Body of pancreas (tissue), 4 donors: ENCODE measurements around the gene AOX1. TPM values are rescaled to one million over a fixed set of nuclear protein-coding genes. Genes with fewer than 3 reads are reported as not detected.

ENCODE experiments used
- ATAC-seq: fragments of 150-250 bp; one replicate; pipeline ENCODE4 v1.9.1; 2016
- DNase-seq, 4 donors: peaks; one replicate each; pipeline ENCODE4 v3.0.0-alpha.2; 2019
- H3K27ac ChIP-seq, 4 donors: fragments of 200-600 bp; sonication (generic); 1 replicate in 3 of 4; 2 replicates in 1 of 4; pipeline versions ENCODE4 v1.5.1 to v1.6.1; 2016 to 2019; ENCODE audit warnings: mild to moderate bottlenecking in 1 of 4, mixed read lengths in 1 of 4, moderate library complexity in 1 of 4
- H3K27me3 ChIP-seq, 2 donors: fragments of 200-600 bp; sonication (generic); one replicate each; pipeline ENCODE4 v1.6.0; 2016; ENCODE audit warnings: mild to moderate bottlenecking in 1 of 2
- H3K36me3 ChIP-seq, 2 donors: fragments of 200-600 bp; sonication (generic); replicated peaks in 1 of 2; 2 replicates each; pipeline ENCODE4 v1.5.1; 2016; ENCODE audit warnings: low read depth in 2 of 2; ENCODE audit not compliant: insufficient read depth in 1 of 2
- H3K4me1 ChIP-seq: fragments of 200-600 bp; sonication (generic); one replicate; pipeline ENCODE4 v1.6.0; 2016
- H3K4me3 ChIP-seq, 2 donors: fragments of 200-600 bp; sonication (generic); 1 replicate in 1 of 2; 2 replicates in 1 of 2; pipeline ENCODE4 v1.5.1; 2016 to 2019
- H3K9me3 ChIP-seq, 3 donors: fragments of 200-600 bp; sonication (generic); 1 replicate in 2 of 3; 2 replicates in 1 of 3; pipeline ENCODE4 v1.5.1; 2016
- POLR2A ChIP-seq, 3 donors: fragments of 450-650 bp; IDR thresholded peaks; one replicate each; pipeline ENCODE4 v1.6.1; 2016; ENCODE audit warnings: antibody characterized with exemption in 3 of 3, mild to moderate bottlenecking in 2 of 3
- WGBS, 2 donors: methylation state at CpG; one replicate each; pipeline ENCODE4 v1.1.5; 2017; 5-methylcytosine and 5-hydroxymethylcytosine counted together
- intact Hi-C: fragments of 100-400 bp; cut with DNase I; formaldehyde crosslinking; loops from one replicate; pipeline ENCODE4 v1.15.1; 2023
- total RNA-seq, 2 donors: library from RNA; depleted of rRNA; stranded (reverse); fragments of >200 nt; gene quantifications; one replicate each; pipeline ENCODE4 v1.1.0, GENCODE V29; 2016
- TF ChIP-seq, protein P1 (sequence below), 7 experiments: fragments of 450-650 bp in 4 of 7; fragments of 200-600 bp in 3 of 7; sonication (generic) in 3 of 7; IDR thresholded peaks; one replicate each; pipeline ENCODE4 v1.5.1; 2016 to 2019; ENCODE audit warnings: antibody characterized with exemption in 7 of 7

The AOX1 gene
- total RNA-seq, 2 donors from 2014 or later: 60.0 to 75.0 TPM

DNA sequence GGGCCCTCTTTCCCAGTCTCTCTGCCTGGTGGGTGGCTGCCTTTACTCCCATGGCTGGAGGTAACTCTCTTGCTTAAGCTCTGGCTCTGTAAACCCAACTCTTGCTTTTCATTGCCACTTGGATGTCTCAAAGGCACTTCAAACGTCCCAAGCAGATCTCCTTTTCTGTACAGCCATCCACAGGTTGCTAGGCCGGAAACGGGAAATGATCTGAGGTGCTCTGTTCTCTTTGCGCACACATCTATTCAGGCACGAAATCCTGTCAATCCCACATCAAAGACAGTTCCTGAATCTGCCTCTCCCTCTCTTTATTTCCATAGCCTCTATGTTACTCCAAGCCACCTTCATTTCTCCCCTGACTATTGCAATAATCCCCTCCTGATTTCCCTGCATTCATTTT is 87.4 kb downstream of the AOX1 start:
- no peaks in the 10 kb centered on the region for H3K9me3 ChIP-seq
- DNase-seq: no peak
- TF ChIP-seq, protein P1, sequence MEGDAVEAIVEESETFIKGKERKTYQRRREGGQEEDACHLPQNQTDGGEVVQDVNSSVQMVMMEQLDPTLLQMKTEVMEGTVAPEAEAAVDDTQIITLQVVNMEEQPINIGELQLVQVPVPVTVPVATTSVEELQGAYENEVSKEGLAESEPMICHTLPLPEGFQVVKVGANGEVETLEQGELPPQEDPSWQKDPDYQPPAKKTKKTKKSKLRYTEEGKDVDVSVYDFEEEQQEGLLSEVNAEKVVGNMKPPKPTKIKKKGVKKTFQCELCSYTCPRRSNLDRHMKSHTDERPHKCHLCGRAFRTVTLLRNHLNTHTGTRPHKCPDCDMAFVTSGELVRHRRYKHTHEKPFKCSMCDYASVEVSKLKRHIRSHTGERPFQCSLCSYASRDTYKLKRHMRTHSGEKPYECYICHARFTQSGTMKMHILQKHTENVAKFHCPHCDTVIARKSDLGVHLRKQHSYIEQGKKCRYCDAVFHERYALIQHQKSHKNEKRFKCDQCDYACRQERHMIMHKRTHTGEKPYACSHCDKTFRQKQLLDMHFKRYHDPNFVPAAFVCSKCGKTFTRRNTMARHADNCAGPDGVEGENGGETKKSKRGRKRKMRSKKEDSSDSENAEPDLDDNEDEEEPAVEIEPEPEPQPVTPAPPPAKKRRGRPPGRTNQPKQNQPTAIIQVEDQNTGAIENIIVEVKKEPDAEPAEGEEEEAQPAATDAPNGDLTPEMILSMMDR (IDR thresholded peaks at IDR 0.05): no peak
- no peak for TF ChIP-seq POLR2A (IDR thresholded peaks at IDR 0.05)
- intact Hi-C loops: no loop called here
- H3K4me1 ChIP-seq: peaks cover 17% of the 10 kb centered on the region
- no peak overlapping the region for H3K4me3 ChIP-seq
- peaks cover 0 to 2% of the 10 kb centered on the region in 2 donors for H3K36me3 ChIP-seq
- WGBS, 2 donors: 83% methylated on average over 5 of the region's 5 CpGs
- H3K27ac ChIP-seq: no peak overlapping the region
- ATAC-seq: no peak
- no peaks in the 10 kb centered on the region for H3K27me3 ChIP-seq

DNA sequence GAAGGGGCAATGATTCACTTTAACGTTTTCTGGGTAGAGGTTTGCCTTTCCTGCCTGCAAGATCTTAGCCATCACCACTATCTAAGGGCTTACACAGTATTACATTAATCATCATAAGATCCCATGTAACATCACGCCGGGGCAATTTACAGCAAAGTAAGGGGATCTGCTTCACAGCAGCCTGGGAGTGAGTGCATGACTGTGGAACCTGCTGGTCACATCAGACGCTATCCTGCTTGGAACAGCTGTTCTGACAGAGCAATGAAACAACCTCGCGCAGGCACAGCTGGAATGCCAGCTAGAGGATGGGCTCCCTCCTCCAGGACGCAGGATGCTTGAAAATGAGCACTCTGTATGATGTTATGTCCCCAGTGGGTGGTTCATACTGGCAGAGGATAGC is 89.0 kb downstream of the AOX1 start:
- 72 to 74% methylated on average over 7 of the region's 7 CpGs for WGBS, 2 donors
- Histone ChIP-seq H3K4me3 (no peak overlapping the region), H3K27ac (no peak overlapping the region), H3K9me3 (no peaks in the 10 kb centered on the region), H3K36me3 (peaks cover 0 to 2% of the 10 kb centered on the region in 2 donors), H3K27me3 (no peaks in the 10 kb centered on the region), H3K4me1 (peaks cover 33% of the 10 kb centered on the region)
- DNase-seq: no peak
- TF ChIP-seq, protein P1 (IDR thresholded peaks at IDR 0.05): no peak
- no peak for TF ChIP-seq POLR2A (IDR thresholded peaks at IDR 0.05)
- no peak for ATAC-seq
- intact Hi-C loops: no loop called here

DNA sequence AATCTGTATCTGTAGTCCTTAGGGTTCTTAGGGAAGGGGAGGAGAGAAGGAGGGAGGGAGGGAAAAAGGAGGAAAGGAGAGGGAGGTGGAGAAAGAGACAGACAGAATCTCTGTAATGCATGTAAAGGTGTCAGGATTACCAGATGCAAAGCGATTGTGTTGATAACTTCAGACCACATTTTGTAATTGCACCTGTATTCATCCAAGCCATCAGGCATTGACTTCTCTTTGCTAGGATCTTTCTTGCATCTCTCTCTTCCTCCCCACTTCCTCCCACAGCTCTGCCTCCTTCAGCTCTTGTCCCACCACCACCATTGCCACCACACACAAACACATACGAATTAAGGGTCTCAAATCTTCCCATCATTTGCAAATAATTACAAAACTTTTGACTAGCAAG is 91.4 kb downstream of the AOX1 start:
- WGBS, 2 donors: 63 to 71% methylated on average over 2 of the region's 2 CpGs
- peak overlapping the region in 2 of 4 donors; percentile 74 to 76 for H3K27ac ChIP-seq
- no peaks in the 10 kb centered on the region for H3K36me3 ChIP-seq
- TF ChIP-seq, protein P1 (IDR thresholded peaks at IDR 0.05): no peak
- TF ChIP-seq POLR2A (IDR thresholded peaks at IDR 0.05): no peak
- peaks cover 36% of the 10 kb centered on the region for H3K4me1 ChIP-seq
- DNase-seq: no peak
- no peaks in the 10 kb centered on the region for H3K27me3 ChIP-seq
- no peak overlapping the region for H3K4me3 ChIP-seq
- no peak for ATAC-seq
- intact Hi-C loops: no loop called here
- H3K9me3 ChIP-seq: no peaks in the 10 kb centered on the region

DNA sequence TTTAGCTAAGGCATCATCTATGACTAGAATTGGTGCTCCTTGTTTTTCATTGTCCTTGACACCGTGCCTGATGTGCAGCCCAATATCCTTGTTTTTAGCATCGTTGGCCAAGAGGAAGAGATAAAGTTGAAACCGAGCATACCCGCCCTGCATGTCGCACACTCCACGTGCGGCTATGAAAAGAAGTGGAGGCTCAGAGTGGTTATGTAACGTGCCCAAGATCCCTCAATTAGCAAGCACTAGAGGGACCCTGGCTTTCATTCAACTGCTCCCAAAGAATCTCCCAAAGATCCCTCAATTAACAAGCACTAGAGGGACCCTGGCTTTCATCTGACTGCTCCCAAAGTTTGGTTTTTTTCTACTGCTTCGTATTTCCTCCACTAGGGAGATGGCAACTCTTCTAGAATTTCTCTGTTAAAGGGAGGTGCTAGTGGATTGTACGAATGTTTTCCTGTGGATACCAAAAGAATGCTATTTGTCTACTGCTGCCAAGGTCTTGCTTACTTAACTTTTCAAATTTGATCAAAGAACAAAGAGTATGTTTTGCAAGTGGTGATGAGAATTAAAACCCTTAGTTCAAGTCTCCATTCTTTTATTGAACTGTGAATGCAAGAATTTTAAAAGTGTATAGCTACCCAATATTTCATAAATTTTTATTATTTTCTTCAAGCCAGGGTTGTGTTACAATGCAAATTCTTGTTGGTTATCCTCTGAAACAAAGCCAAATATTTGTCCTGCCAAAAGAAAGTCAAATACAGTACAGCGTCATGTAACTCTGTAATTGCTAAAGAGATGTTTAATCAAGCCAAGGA is 92.1 kb downstream of the AOX1 start:
- no peak for TF ChIP-seq POLR2A (IDR thresholded peaks at IDR 0.05)
- TF ChIP-seq, protein P1 (IDR thresholded peaks at IDR 0.05): peak in 3 of 7 experiments; percentile 26 to 37 (median 36)
- H3K9me3 ChIP-seq: no peaks in the 10 kb centered on the region
- H3K27me3 ChIP-seq: no peaks in the 10 kb centered on the region
- peaks cover 36% of the 10 kb centered on the region for H3K4me1 ChIP-seq
- H3K27ac ChIP-seq: peak overlapping the region in 3 of 4 donors; percentile 36 to 76 (median 74)
- DNase-seq: peak in 1 of 4 donors; percentile 13
- intact Hi-C loops: no loop called here
- ATAC-seq: peak; percentile 83
- no peak overlapping the region for H3K4me3 ChIP-seq
- no peaks in the 10 kb centered on the region for H3K36me3 ChIP-seq
- 17 to 21% methylated on average over 11 of the region's 11 CpGs for WGBS, 2 donors
